T1000 (cell line): ENCODE data around the gene CDT1.

Experiments used
- DNase-seq: peaks from one replicate; lab custom pipeline; 2025; ENCODE audit warnings: mixed read lengths; lab: John Stamatoyannopoulos, UW

CDT1 gene

GRCh38 chr16:88836791-88837190 lies 33.2 kb downstream of the CDT1 start:
- DNase-seq, result no peak

GRCh38 chr16:88837806-88838205 lies 34.2 kb downstream of the CDT1 start:
- DNase-seq, result no peak

DNA sequence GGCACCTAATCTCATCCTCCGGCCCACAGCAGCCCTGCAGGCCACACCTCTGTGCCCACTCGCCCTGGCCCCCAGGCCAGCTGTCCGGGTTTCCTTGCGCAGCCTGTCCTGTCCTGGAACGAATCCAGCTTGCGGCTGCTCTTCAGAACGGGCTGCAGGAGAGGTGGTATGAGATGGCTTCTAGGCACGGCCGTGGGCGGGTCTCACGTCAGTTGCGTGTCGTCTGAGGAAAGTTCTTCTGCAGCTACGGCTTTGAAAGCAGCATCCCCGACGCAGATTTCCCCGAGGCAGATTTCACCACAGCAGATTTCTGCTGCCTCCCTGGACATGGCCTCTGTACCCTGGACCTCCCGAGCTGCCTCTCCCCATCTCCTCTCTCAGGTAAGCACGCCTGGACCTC lies 35.0 kb downstream of the CDT1 start:
- DNase-seq, result no peak

DNA sequence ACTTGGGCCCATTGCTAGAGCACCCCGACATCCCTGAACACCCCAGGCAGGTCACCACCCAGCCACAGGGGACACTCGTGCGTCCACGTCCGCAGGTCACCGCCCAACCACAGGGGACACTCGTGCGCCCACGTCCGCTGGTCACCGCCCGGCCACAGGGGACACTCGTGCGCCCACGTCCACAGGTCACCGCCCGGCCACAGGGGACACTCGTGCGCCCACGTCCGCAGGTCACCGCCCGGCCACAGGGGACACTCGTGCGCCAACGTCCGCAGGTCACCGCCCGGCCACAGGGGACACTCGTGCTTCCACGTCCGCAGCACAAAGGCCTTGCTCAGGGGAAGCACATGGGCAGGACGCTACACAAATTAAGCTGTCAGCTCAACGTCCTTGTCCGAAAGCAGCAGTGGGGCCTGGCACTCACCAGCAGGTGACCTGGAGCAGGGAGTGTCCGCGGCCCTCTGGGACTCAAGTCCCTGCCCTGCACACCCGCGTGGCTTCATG lies 35.5 kb downstream of the CDT1 start:
- DNase-seq, result no peak

DNA sequence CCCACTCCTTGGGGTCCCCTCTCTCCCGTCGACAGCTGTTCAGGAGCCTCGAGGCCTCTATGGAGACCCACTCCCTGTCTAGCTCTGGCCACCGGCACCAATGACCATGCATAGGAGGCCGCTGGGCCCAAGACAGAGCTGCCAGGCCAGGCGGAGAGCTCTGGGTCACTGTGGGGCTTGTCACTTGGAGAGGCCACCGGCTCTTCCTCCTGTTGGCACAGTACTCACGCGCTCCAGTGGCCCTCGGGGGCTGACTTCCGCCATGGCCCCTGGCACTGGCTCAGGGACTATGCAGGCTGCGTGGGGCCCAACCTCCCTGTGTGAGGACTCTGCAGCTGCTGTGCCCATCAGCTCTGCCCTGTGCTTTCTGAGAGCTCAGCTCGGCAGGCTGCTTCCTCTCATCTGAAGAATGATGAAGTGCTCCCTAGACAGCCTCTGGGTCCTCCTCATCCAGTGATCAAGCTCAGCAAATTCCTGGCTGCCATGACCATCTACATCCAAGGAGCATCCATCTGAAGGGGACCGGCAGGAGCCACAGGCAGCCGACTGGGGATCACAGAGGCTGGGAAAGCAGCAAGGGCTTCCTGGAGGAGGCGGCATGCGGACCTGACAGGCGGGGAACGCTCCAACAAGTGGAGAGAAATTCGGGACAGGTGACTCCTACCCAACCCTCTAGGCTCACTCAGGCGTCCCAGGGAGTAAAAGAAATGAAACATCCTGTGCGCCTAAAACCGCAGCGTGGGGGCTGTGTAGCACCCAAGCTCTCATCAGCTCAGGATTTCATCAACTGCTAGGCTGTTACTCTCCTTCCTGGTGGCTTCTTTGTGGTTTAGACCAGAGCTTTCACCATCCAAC lies 36.4 kb downstream of the CDT1 start:
- no peak for DNase-seq

GRCh38 chr16:88840600-88841215 lies 37.1 kb downstream of the CDT1 start:
- DNase-seq, result no peak

GRCh38 chr16:88841521-88842307 lies 38.1 kb downstream of the CDT1 start:
- no peak for DNase-seq

GRCh38 chr16:88842308-88842756 lies 38.7 kb downstream of the CDT1 start:
- no peak for DNase-seq

DNA sequence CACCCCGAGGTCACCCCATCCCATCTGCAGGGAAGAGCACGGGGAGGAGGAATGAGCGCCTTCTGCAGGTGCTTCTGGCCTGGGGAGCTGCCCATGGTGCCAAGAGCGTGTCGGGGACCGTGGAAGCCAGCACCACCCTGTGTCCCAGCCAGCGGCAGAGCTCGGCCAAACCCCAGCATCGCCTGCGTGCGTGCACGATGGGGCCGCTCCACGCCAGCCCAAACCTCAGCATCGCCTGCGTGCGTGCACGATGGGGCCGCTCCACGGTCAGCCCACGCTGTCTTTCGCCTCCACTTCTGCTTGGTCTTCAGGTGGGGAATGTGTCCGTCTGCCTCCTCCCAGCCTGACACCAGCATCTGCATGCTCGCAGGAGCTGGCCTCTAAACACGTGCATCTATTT lies 39.2 kb downstream of the CDT1 start:
- no peak for DNase-seq

DNA sequence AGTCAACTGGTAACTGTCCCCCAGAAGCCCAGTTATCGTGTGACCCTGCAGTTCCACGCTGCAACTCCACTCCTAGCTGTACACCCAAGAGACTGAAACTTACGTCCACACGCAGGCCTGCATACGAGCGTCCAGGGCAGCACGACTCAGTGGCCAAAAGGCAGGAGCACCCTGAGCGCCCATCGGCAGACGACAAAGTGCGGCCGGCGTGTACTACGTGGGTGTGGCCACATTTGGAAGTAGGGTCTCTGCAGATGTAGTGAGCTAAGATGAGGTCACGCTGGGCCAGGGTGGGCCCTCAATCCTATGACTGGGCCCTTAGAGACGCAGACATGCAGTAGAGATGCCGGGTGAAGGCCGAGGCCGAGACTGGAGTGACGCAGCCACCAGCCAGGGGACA lies 39.7 kb downstream of the CDT1 start:
- DNase-seq, result no peak

GRCh38 chr16:88844419-88845036 lies 40.9 kb downstream of the CDT1 start:
- no peak for DNase-seq

- no peak for DNase-seq
These were observed 42.5 kb downstream of the CDT1 start for GRCh38 chr16:88846088-88846487.

- no peak for DNase-seq
These were observed 44.1 kb downstream of the CDT1 start for GRCh38 chr16:88847654-88848053.

DNA sequence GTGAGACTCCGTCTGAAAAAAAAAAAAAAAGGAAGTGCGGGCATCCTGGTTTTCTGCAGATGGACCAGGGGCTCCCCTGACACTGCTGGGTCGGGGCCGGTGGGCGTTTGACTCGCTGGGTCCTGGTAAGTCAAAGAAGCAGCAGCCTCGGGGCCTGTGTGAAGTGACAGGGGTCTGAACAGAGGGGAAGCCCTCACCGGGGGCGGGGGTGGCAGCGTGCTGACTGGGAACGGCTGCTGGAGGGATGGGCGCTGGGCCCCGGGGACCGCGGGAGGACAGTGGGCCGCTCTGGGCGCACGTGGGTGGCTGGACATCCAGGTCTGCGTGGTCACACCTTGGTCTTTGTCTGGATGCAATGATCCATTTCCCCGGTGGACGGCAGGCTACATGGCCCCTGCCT lies 45.0 kb downstream of the CDT1 start:
- DNase-seq, result no peak

- DNase-seq, result no peak
These were observed 47.1 kb downstream of the CDT1 start for GRCh38 chr16:88850531-88851199.

- DNase-seq, result no peak
These were observed 48.0 kb downstream of the CDT1 start for GRCh38 chr16:88851616-88852015.

DNA sequence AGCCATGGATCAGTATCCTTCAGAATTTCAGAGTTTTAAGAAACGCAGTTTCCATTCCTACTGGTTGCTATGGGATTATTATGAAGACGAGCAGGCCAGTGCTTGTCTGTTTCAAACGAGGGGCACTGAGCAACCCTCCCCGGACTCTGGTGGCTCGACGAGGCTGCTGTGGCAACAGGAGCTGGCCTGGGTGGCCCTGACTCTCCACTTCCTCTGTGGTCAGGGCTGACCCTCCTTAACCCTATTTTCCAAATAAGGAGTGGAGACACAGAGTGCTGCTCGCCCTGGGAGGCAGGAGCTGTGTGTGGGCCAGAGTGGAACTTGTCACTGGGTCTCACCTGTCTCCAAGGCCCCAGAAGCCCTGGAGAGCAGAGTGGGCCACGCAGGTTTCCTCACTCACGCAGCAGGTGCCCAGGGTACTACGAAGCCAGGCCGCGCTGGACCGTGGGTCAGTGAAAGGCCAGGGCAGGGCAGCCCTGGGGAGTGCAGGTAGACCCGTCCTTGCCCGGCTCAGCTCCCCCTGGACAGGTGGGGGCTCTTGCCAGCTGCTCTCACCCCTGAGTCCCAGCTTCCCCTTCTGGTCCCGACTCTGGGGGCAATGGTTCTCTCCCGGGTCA lies 49.8 kb downstream of the CDT1 start:
- DNase-seq, result no peak

- no peak for DNase-seq
These were observed 50.9 kb downstream of the CDT1 start for GRCh38 chr16:88854306-88855111.

DNA sequence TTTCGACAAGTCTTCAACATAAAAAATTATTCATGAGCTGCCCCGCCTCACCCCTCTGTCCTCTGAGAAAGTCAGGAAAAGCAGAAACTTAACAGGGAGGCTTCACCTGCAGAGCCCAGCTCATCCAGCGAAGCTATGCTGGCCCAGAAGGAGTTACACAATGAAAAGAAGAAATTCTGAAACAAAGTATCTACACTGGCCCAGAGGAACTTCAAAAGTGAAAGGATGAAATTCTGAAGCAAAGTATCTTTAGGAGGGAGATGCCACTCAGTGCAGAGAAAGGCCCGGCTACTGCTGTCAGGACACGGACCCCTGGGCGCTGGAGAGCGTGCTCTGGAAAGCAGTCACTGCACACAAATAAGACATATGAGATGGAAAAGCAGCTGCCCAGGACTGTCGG lies 51.6 kb downstream of the CDT1 start:
- no peak for DNase-seq

DNA sequence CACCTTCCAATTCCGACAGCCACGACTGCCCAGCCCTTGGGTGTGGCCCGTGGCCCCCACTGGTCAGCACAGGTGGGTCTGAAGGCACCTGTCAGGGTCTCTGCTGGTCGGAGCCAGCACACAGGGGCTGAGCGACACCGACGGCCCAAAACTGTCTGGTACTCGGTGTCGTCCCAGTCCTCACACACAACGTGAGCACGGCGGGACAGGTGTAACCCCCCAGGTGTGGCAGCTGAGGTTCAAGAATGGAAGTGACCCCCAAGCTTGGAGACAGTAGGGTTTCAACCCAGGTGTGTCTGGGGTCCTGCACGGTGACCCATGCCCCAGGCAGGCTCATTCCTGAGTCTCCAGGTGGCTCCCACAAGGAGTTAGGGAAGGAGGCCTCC lies 52.1 kb downstream of the CDT1 start:
- DNase-seq, result no peak
